Measurements from ENCODE around the gene RALGPS1.

GRCh38 chr9:127255692-127256091 lies 341.1 kb downstream of the RALGPS1 start:
- TF ChIP-seq CTCF (IDR thresholded peaks at IDR 0.05 in 8 of 11, conservative IDR thresholded peaks at IDR 0.05 in 3 of 11) (no peak), POLR2A (IDR thresholded peaks at IDR 0.05) (no peak)
